Measurements from ENCODE around the gene ADGRA1.
"Not testable (repeated sequence)": the region's sequence is repeated elsewhere in the genome, so short reads cannot be mapped to it uniquely, and the experiment has no call there.

ADGRA1 gene

GRCh38 chr10:133128126-133129070 lies 40.7 kb downstream of the ADGRA1 start:
- no peak for DNase-seq (ENCODE audit: low read depth)

- DNase-seq (ENCODE audit: low read depth) = no peak
Measured at GRCh38 chr10:133129071-133129858, 41.5 kb downstream of the ADGRA1 start.

- DNase-seq (ENCODE audit: low read depth) = no peak
Measured at GRCh38 chr10:133129859-133130495, 42.3 kb downstream of the ADGRA1 start.

DNA sequence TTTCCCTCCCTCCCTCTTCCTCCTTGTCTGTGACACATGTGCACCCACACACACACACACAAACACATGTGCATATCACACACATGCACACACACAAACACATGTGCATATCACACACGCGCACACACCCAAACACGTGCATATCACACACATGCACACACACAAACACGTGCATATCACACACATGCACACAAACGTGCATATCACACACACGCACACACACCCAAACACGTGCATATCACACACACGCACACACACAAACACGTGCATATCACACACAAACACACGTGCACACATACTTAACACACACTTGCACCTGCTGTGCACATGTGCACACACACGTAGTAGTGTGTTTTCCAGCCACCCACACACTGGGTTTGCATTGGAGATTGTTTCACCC lies 42.9 kb downstream of the ADGRA1 start:
- no peak for DNase-seq (ENCODE audit: low read depth)

- DNase-seq (ENCODE audit: low read depth) = no peak
Measured at GRCh38 chr10:133131053-133131452, 43.3 kb downstream of the ADGRA1 start.

DNA sequence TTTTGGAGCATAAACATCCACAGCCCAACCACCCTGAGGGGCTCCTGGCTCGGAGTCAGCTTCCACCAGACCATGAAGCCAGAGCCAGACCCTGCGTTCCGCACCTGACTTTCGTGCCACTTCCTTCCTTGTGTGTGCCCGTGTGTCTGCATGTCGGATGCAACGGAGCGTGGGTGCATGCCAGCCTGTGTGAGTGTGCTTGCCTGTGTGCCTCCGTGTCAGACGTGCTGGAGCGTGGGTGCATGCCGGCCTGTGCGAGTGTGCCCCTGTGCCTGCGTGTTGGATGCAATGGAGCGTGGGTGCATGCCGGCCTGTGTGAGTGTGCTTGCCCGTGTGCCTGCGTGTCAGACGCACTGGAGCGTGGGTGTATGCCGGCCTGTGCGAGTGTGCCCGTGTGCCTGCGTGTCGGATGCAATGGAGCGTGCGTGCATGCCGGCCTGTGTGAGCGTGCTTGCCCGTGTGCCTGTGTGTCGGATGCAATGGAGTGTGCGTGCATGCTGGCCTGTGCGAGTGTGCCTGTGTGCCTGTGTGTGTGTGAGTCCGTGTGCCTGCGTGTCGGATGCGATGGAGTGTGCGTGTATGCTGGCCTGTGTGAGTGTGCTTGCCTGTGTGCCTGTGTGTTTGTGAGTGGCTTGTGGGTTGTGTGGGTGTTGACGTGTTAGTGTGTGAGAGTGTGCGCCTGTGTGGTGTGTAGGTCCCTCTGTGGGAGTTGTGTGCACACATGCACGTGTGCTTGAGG lies 44.2 kb downstream of the ADGRA1 start:
- DNase-seq (ENCODE audit: low read depth) = no peak

GRCh38 chr10:133132473-133133291 lies 45.0 kb downstream of the ADGRA1 start:
- DNase-seq (ENCODE audit: low read depth) = no peak

DNA sequence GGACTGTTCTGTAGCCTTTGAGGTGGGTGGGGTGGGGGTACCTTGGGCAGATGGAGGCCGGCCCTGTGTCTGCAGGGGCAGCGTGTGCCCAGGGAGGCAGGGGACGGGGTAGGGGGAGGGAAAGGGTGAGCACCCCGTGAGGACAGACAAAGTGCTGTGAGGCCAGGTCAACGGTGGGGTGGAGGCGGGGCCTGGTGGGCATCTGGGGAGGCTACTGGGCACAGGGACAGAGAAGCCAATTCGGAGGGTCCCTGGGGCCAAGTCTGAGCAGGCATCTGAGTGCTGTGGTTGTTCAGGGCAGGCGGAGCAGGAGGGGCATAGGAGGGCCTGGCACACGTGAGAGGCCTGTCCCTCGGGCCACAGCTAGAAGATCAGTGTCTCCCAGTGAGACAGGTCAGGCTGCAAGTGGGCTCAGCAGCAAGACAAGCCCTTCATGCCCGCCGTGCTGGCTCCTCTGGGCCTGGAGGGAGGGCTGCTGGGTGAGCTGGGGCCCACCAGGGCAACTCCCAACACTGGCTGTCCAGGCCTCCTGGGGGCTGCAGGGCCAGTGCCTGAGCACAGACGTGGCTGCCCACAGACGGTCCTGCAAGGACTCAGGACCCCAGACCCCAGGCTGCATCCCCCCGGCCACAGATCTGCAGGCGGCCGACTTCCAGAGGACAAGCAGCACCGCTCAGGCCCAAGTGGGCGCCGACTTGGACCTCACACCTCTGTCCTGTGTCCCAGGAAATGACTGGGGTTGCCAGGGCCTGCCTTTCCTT lies 45.9 kb downstream of the ADGRA1 start:
- no peak for DNase-seq (ENCODE audit: low read depth)

- no peak for DNase-seq (ENCODE audit: low read depth)
Measured at GRCh38 chr10:133134411-133135115, 46.8 kb downstream of the ADGRA1 start.

DNA sequence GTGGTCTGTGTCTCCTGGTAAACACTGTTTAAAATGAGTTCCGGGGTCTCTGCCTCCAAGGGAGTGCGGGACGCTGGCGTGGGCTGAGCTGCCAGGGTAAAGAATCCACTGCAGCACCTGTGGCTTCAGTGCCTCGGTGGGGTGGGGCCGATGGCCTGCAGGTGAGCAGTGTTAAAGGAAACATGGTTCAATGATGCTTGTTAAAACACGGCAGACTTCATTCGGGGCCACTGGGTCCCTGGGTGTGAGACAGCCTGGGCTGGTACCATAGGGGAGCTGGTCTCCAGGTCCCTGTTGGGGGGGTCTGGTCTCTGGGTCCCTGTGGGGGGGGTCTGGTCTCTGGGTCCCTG lies 47.4 kb downstream of the ADGRA1 start:
- no peak for DNase-seq (ENCODE audit: low read depth)

DNA sequence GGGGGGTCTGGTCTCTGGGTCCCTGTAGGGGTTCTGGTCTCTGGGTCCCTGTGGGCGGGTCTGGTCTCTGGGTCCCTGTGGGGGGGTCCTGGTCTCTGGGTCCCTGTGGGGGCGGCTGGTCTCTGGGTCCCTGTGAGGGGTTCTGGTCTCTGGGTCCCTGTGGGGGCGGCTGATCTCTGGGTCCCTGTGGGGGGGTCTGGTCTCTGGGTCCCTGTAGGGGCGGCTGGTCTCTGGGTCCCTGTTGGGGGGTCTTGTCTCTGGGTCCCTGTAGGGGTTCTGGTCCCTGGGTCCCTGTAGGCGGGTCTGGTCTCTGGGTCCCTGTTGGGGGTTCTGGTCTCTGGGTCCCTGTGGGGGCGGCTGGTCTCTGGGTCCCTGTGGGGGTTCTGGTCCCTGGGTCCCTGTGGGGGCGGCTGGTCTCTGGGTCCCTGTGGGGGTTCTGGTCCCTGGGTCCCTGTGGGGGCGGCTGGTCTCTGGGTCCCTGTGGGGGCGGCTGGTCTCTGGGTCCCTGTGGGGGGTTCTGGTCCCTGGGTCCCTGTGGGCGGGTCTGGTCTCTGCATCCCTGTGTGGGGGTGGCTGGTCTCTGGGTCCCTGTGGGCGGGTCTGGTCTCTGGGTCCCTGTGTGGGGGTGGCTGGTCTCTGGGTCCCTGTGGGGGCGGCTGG lies 49.9 kb downstream of the ADGRA1 start:
- DNase-seq (ENCODE audit: low read depth) = not testable (repeated sequence)

GRCh38 chr10:133139551-133140065 lies 51.9 kb downstream of the ADGRA1 start:
- DNase-seq (ENCODE audit: low read depth) = no peak

GRCh38 chr10:133140417-133141143 lies 52.9 kb downstream of the ADGRA1 start:
- no peak for DNase-seq (ENCODE audit: low read depth)

- no peak for DNase-seq (ENCODE audit: low read depth)
Measured at GRCh38 chr10:133141144-133141957, 53.6 kb downstream of the ADGRA1 start.

- no peak for DNase-seq (ENCODE audit: low read depth)
Measured at GRCh38 chr10:133141958-133142340, 54.2 kb downstream of the ADGRA1 start.

DNA sequence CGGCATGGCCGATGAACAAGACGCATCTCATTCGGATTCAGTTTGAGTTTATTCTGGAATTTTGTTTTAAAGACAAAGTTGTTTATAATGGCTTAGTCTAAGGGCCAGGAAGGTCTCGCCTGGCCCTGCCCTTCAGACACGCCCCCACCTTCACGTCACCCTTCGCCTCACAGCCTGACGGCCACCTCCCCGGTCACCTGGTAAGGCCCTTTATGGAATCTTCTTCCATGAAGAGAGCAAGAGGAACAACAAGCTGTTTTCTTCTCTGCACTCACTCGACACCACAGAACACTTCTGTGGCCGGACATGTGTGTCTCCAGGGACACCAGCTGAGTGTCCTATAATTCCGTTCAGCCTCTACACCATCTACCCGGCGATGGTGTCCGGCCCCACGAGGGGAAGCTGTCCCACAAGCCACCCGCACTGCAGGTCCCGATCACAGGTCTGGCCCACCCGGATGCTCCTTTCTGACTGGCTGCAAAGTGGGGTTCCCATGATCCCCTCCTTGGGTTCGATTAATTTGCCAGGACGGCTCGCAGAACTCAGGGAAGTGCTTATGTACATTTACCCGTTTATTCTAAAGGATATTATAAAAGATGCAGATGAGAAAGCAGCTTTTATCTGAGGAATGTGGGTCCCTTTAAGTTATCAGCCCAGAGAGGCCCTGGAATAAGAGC lies 54.9 kb downstream of the ADGRA1 start:
- DNase-seq (ENCODE audit: low read depth) = no peak

DNA sequence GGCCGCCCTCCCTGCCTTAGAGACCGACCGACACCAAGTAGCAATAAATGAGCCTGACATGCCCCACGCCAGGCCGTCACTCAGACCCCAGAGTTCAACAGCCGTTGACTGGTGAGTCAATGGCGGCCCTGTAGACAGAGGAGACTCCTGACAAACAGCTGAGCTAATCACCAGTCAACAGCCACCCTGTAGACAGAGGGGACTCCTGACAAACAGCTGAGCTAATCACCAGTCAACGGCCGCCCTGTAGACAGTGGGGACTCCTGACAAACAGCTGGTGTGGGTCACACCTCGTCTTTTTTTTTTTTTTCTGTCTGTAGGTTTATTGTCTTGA lies 55.4 kb downstream of the ADGRA1 start:
- DNase-seq (ENCODE audit: low read depth) = no peak
